Colonic mucosa (tissue), 4 donors: ENCODE results near the gene ADAMTS2. TPM values are rescaled to one million over a fixed set of nuclear protein-coding genes. Genes with fewer than 3 reads are reported as not detected.

ENCODE experiments used
- DNase-seq: peaks from one replicate; pipeline ENCODE4 v3.0.0-alpha.2; 2020
- H3K27ac ChIP-seq: fragments of 200-600 bp; one replicate; pipeline ENCODE4 v1.8.0; 2021
- H3K27me3 ChIP-seq: fragments of 200-600 bp; one replicate; pipeline ENCODE4 v1.8.0; 2021
- H3K36me3 ChIP-seq: fragments of 200-600 bp; one replicate; pipeline ENCODE4 v1.8.0; 2021
- H3K4me1 ChIP-seq: fragments of 200-600 bp; one replicate; pipeline ENCODE4 v1.8.0; 2021; ENCODE audit warnings: mild to moderate bottlenecking
- H3K4me3 ChIP-seq: fragments of 200-600 bp; one replicate; pipeline ENCODE4 v1.8.0; 2021
- H3K9ac ChIP-seq, 2 donors: one replicate each; pipeline ENCODE4 v1.7.0; 2013; ENCODE audit warnings: control low read depth in 2 of 2, low read depth in 2 of 2, low read length in 2 of 2
- H3K9me3 ChIP-seq: fragments of 200-600 bp; one replicate; pipeline ENCODE4 v1.8.0; 2021
- intact Hi-C: fragments of 100-400 bp; cut with DNase I; formaldehyde crosslinking; loops from one replicate; pipeline ENCODE4 v1.14.1; 2022
- total RNA-seq, 2 donors: library from RNA; stranded (reverse); fragmentation: NEBNext Ultra II Directional in 1 of 2; extraction: Animal tissue kit (Norgen Biotek cat#: 25700) in 1 of 2; gene quantifications; one replicate each; pipeline ENCODE4 v1.2.1, GENCODE V29; 2021
- TF ChIP-seq, protein P1 (sequence below): fragments of 200-600 bp; IDR thresholded peaks from one replicate; pipeline ENCODE4 v1.8.0; 2022; ENCODE audit warnings: antibody characterized with exemption, mild to moderate bottlenecking
- donor health status: healthy.
- donor health status: DM: no; HTN: no; CAD: no.
- donor health status: DM: no; HTN: no; CAD: no.

Gene ADAMTS2
- total RNA-seq, 2 donors from 2014 or later, result 2.9 to 4.0 TPM

DNA sequence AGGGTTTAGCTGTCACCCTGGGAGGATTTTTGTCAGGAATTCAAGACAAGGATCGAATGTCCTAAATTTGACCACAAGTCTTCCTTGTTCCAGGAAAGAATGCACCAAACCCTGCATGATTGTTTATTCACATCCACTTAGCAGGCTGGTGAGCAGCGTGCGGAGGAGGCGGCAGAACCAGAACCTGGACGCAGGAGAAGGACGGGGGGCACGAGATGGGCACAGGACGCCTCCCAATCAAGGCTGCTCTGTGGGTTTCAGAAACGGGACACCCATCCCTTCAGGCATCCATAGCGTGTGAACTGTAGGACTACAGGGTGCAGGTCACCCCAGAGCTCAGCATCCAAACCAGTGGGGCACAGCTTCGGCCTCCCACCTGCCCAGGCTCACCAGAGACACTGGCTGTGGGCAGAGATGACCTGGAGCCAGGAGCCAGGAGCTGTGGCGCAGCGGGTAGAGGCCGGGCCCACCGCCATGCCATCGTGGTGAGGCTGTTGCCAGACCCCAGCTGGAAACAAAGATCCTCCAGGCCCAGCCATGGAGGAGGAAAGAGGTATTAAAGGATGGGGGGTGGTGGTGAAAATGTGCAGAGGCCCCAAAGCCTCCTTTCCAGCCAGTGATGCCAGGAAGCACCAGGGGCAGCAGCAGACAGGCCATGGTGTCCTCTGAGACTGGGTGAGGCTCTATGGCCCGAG, 32.3 kb upstream of the ADAMTS2 start:
- Histone ChIP-seq H3K27me3 (no peaks in the 10 kb centered on the region), H3K4me1 (no peaks in the 10 kb centered on the region), H3K9me3 (no peaks in the 10 kb centered on the region), H3K4me3 (no peak overlapping the region), H3K9ac (no peak overlapping the region), H3K36me3 (no peaks in the 10 kb centered on the region), H3K27ac (no peak overlapping the region)
- no peak for DNase-seq
- intact Hi-C loops, result no loop called here
- TF ChIP-seq, protein P1, sequence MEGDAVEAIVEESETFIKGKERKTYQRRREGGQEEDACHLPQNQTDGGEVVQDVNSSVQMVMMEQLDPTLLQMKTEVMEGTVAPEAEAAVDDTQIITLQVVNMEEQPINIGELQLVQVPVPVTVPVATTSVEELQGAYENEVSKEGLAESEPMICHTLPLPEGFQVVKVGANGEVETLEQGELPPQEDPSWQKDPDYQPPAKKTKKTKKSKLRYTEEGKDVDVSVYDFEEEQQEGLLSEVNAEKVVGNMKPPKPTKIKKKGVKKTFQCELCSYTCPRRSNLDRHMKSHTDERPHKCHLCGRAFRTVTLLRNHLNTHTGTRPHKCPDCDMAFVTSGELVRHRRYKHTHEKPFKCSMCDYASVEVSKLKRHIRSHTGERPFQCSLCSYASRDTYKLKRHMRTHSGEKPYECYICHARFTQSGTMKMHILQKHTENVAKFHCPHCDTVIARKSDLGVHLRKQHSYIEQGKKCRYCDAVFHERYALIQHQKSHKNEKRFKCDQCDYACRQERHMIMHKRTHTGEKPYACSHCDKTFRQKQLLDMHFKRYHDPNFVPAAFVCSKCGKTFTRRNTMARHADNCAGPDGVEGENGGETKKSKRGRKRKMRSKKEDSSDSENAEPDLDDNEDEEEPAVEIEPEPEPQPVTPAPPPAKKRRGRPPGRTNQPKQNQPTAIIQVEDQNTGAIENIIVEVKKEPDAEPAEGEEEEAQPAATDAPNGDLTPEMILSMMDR, result no peak

DNA sequence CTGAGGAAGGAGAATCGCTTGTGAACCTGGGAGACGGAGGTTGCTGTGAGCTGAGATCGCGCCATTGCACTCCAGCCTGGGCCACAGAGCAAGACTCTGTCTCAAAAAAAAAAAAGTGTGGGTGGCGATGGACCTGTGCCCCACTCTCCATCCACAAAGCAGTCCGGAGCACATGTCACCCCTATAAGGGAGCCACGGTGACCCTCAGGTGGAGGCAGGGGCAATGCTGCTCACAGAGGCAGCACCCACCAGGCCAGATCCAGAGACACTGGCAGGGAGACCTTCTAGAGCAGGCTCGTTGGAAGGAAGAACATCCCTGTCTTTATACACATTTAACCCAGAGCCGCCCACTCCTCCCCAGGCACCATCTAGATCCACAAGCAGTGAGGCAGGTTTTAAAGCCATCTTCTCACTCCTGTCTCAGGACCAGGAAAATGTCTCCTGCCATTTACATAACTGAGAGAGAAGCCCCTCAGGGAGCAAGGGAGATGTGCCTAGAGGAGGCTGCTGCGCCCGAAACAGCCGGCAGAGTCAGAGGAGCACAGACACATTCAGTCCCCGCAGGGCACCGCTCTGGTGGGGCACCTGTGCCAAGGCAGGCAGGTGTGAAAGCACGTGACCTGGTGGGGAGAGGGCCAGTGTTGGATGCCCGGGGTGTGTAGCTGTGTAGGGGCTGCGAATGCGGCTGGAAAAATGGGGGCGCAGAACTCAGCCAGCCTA, 31.6 kb upstream of the ADAMTS2 start:
- Histone ChIP-seq H3K27me3 (no peaks in the 10 kb centered on the region), H3K4me1 (no peaks in the 10 kb centered on the region), H3K9ac (no peak overlapping the region), H3K9me3 (no peaks in the 10 kb centered on the region), H3K4me3 (no peak overlapping the region), H3K27ac (no peak overlapping the region), H3K36me3 (no peaks in the 10 kb centered on the region)
- intact Hi-C loops, result no loop called here
- TF ChIP-seq, protein P1, result no peak
- DNase-seq, result no peak

DNA sequence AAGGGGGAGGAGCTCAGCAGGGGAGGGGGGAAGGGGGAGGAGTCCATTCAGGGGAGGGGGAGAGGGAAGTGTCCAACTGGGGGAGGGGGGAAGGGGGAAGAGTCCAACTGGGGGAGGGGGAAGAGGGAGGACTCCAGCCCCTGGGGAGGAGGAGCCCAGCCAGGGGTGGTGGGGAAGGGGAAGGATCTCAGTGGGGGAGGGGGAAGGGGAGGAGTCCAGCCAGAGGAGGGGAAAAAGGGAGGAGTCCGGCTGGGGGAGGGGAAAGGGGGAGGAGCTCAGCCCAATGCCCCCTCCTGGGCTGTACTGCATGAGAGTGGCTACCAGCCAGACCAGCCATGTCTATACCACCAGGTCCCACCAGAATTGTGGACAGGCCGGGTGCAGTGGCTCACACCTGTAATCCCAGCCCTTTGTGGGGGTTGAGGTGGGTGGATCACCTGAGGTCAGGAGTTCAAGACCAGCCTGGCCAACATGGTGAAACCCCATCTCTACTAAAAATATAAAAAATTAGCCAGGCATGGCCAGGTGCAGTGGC, 30.6 kb upstream of the ADAMTS2 start:
- H3K27ac ChIP-seq, result no peak overlapping the region
- no peaks in the 10 kb centered on the region for H3K9me3 ChIP-seq
- H3K9ac ChIP-seq, result no peak overlapping the region
- no peaks in the 10 kb centered on the region for H3K4me1 ChIP-seq
- no peak for DNase-seq
- H3K4me3 ChIP-seq, result no peak overlapping the region
- TF ChIP-seq, protein P1, result no peak
- intact Hi-C loops, result no loop called here
- H3K27me3 ChIP-seq, result no peaks in the 10 kb centered on the region
- H3K36me3 ChIP-seq, result no peaks in the 10 kb centered on the region

DNA sequence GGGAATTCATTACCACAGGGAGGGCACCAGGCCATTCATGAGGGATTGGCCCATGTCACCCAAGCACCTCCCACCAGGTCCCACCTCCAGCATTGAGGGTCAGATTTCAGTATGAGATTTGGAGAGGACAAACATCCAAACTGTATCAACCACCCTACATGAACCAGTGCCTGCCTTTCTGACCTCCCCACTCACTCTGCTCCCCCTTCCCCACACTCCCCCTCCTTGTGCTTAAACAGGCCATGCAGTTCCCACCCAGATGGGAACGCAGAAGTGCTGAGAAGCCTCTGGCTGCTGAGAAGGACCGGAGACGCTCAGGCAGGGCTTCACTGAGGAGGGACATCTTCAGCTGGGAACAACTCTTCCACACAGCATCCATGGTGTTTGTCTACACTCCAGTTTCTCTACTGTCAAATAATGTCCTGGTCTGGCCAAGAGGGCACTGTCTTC, 30.0 kb upstream of the ADAMTS2 start:
- DNase-seq, result no peak
- Histone ChIP-seq H3K36me3 (no peaks in the 10 kb centered on the region), H3K4me1 (no peaks in the 10 kb centered on the region), H3K9ac (no peak overlapping the region), H3K9me3 (no peaks in the 10 kb centered on the region), H3K27ac (no peak overlapping the region), H3K4me3 (no peak overlapping the region), H3K27me3 (no peaks in the 10 kb centered on the region)
- intact Hi-C loops, result no loop called here
- TF ChIP-seq, protein P1, result no peak

DNA sequence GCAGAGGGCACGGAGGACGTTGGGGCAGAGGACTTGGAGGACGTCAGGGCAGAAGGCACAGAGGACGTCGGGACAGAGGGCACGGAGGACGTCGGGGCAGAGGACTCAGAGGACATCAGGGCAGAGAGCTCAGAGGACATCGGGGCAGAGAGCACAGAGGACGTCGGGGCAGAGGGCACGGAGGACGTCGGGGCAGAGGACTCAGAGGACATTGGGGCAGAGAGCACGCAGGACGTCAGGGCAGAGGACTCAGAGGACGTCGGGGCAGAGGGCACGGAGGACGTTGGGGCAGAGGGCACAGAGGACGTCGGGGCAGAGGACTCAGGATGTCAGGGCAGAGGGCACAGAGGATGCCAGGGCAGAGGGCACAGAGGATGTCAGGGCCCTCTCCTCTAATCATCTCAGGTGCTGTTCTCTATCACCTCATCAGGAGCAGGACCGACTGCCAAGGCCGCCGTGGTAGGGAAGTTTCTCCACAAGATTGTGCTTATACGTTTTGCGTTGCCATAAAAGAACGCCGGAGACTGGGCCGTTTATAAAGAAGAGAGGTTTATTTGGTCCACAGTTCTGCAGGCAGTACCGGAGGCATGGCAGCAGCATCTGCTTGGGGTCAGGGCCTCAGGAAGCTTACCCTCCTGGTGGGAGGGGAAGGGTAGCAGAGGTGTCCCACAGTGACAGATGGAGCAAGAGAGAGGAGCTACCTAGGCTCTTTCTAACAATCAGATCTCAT, 29.4 kb upstream of the ADAMTS2 start:
- Histone ChIP-seq H3K9ac (no peak overlapping the region), H3K36me3 (no peaks in the 10 kb centered on the region), H3K27ac (no peak overlapping the region), H3K4me1 (no peaks in the 10 kb centered on the region), H3K4me3 (no peak overlapping the region), H3K9me3 (no peaks in the 10 kb centered on the region), H3K27me3 (no peaks in the 10 kb centered on the region)
- no peak for DNase-seq
- intact Hi-C loops, result no loop called here
- TF ChIP-seq, protein P1, result no peak
